T-cell (primary cell): ENCODE measurements around the gene ERGIC1. TPM values are rescaled to one million over a fixed set of nuclear protein-coding genes. Genes with fewer than 3 reads are reported as not detected.
A peak's percentile ranks its signal among the peaks of the same experiment; 100 is the strongest.
"Not testable (repeated sequence)": the region's sequence is repeated elsewhere in the genome, so short reads cannot be mapped to it uniquely, and the experiment has no call there.

Source experiments
- ATAC-seq, 4 experiments: fragments of 200-7000 bp in 3 of 4; fragments of 150-1000 bp in 1 of 4; cut with Tn5 transposase; replicated peaks in 1 of 4; 1 replicate in 3 of 4; 2 replicates in 1 of 4; pipeline ENCODE4 v1.10.0; 2021; ENCODE audit warnings: moderate library complexity in 3 of 4, mild to moderate bottlenecking in 2 of 4, moderate number of reproducible peaks in 1 of 4
- CTCF ChIA-PET, 2 donors: fragments of 300-600 bp; sonication (Branson Sonifier 250); formaldehyde crosslinking; loops; one replicate each; lab custom pipeline; 2022; ENCODE audit warnings: antibody characterized with exemption in 2 of 2; lab: Charles Lee
- POLR2A ChIA-PET, 2 donors: fragments of 300-600 bp; sonication (Branson Sonifier 250); formaldehyde crosslinking; loops; one replicate each; lab custom pipeline; 2022; ENCODE audit warnings: antibody characterized with exemption in 2 of 2; lab: Charles Lee
- DNase-seq, 35 experiments: peaks; one replicate each; pipeline versions ENCODE4 v3.0.0 to v3.0.0-alpha.2; 2013 to 2023
- H3K27ac ChIP-seq: one replicate; pipeline ENCODE4 v1.5.1; 2013; ENCODE audit warnings: low read length
- H3K27me3 ChIP-seq, 2 experiments: replicated peaks in 1 of 2; 1 replicate in 1 of 2; 2 replicates in 1 of 2; pipeline versions ENCODE4 v1.6.1 to v1.7.0; 2013; ENCODE audit warnings: low read length in 1 of 2, mixed read lengths in 1 of 2; ENCODE audit not compliant: control insufficient read depth in 2 of 2, insufficient read depth in 2 of 2; ENCODE audit errors: extremely low read depth in 1 of 2
- H3K36me3 ChIP-seq, 2 donors: 1 replicate in 1 of 2; 2 replicates in 1 of 2; pipeline versions ENCODE4 v1.6.1 to v1.7.0; 2013; ENCODE audit warnings: low read length in 1 of 2; ENCODE audit not compliant: control insufficient read depth in 2 of 2, insufficient read depth in 1 of 2; ENCODE audit errors: extremely low read depth in 1 of 2
- H3K4me1 ChIP-seq, 2 experiments: 1 replicate in 1 of 2; 2 replicates in 1 of 2; pipeline versions ENCODE4 v1.6.1 to v1.7.0; 2013; ENCODE audit warnings: low read length in 2 of 2, mixed read lengths in 1 of 2; ENCODE audit not compliant: insufficient read depth in 2 of 2, control insufficient read depth in 1 of 2; ENCODE audit errors: extremely low read depth in 1 of 2
- H3K4me3 ChIP-seq, 2 donors: 1 replicate in 1 of 2; 2 replicates in 1 of 2; pipeline versions ENCODE4 v1.5.1 to v1.7.0; 2013; ENCODE audit warnings: mild to moderate bottlenecking in 2 of 2, low read length in 1 of 2, moderate library complexity in 1 of 2; ENCODE audit not compliant: control insufficient read depth in 1 of 2; ENCODE audit errors: extremely low read depth in 1 of 2
- H3K9me3 ChIP-seq: 2 replicates; pipeline ENCODE4 v1.7.0; 2013
- H3K27ac Mint-ChIP-seq, 2 donors: one replicate each; pipeline ENCODE4 v1.8.0; 2020 to 2021; ENCODE audit warnings: mild to moderate bottlenecking in 2 of 2, mixed read lengths in 2 of 2
- H3K27me3 Mint-ChIP-seq, 2 donors: one replicate each; pipeline ENCODE4 v1.8.0; 2021 to 2022; ENCODE audit warnings: mixed read lengths in 2 of 2
- H3K36me3 Mint-ChIP-seq: one replicate; pipeline ENCODE4 v1.8.0; 2021; ENCODE audit warnings: mixed read lengths
- H3K4me1 Mint-ChIP-seq, 3 donors: one replicate each; pipeline ENCODE4 v1.8.0; 2020 to 2022; ENCODE audit warnings: mixed read lengths in 3 of 3, mild to moderate bottlenecking in 1 of 3
- H3K4me3 Mint-ChIP-seq, 3 donors: one replicate each; pipeline ENCODE4 v1.8.0; 2020 to 2022; ENCODE audit warnings: mild to moderate bottlenecking in 3 of 3, mixed read lengths in 3 of 3, moderate library complexity in 3 of 3
- H3K9me3 Mint-ChIP-seq, 3 donors: one replicate each; pipeline ENCODE4 v1.8.0; 2020 to 2022; ENCODE audit warnings: mixed read lengths in 3 of 3
- WGBS: methylation state at CpG from one replicate; pipeline ENCODE4 v1.1.5; 2013; ENCODE audit warnings: missing lambda C conversion rate; ENCODE audit not compliant: insufficient coverage; 5-methylcytosine and 5-hydroxymethylcytosine counted together
- total RNA-seq, 35 experiments: library from RNA in 6 of 35; stranded (reverse) in 6 of 35; fragments of 120-200 nt in 1 of 35; gene quantifications; one replicate each; pipeline versions ENCODE4 v1.2.1 to v1.2.4 and lab custom pipeline; 2013 to 2026

Gene ERGIC1
- 10 to 100 TPM; 45.5 to 67.7 (median 46.8) TPM for total RNA-seq
- 47.7 TPM for total RNA-seq (2013)
- 17.6 to 123 (median 71.3) reads per million in 29 experiments for total RNA-seq (lab: John Stamatoyannopoulos, UW)

- Mint-ChIP-seq H3K4me1 (peaks cover 39 to 47% (median 41%) of the 10 kb centered on the region in 3 donors), H3K27me3 (no peaks in the 10 kb centered on the region), H3K4me3 (peak within 1 kb of the TSS; percentile 81 to 85 (median 85)), H3K36me3 (no peaks in the 10 kb centered on the region), H3K9me3 (no peaks in the 10 kb centered on the region), H3K27ac (peak within 1 kb of the TSS; percentile 76 to 90)
- Histone ChIP-seq H3K27me3 (no peaks in the 10 kb centered on the region), H3K27ac (peak within 1 kb of the TSS; percentile 90), H3K36me3 (no peaks in the 10 kb centered on the region), H3K9me3 (no peaks in the 10 kb centered on the region), H3K4me1 (peaks cover 6 to 50% of the 10 kb centered on the region in 2 experiments), H3K4me3 (peak within 1 kb of the TSS; percentile 65 to 77)
- 3% methylated on average over 44 of the region's 53 CpGs for WGBS
- CTCF ChIA-PET: no interaction called here
- ATAC-seq (peak; percentile 83 to 88 (median 86)), DNase-seq (peak; percentile 22 to 77 (median 53))
- POLR2A ChIA-PET: interaction anchor here (0.5 to 1.0 kb wide), 6 partner anchors 51 to 1446 kb away, joined by 3 to 6 read pairs (median 4); partner anchors contain the start of genes DUSP1 (in 1 of the 2) and NPM1 (in 1 of the 2)
Observed at GRCh38 chr5:172833686-172834414, at the start of gene ERGIC1. Gene ERGIC1, plus strand, starts transcription at chr5:172834251. Its CDS starts 163 bp downstream, at chr5:172834414.

- Histone ChIP-seq H3K4me3 (no peak overlapping the region), H3K27ac (no peak overlapping the region), H3K4me1 (peaks cover 0 to 4% of the 10 kb centered on the region in 2 experiments), H3K27me3 (no peaks in the 10 kb centered on the region), H3K9me3 (no peaks in the 10 kb centered on the region), H3K36me3 (no peaks in the 10 kb centered on the region)
- ChIA-PET CTCF (no interaction called here), POLR2A (interaction anchor here in 1 of 2 donors (0.7 kb wide), 1 partner anchor 57 kb away, joined by 10 read pairs; no protein-coding TSS in a partner anchor)
- H3K9me3 Mint-ChIP-seq: no peaks in the 10 kb centered on the region
- DNase-seq: no peak
- 92% methylated on average over 2 of the region's 7 CpGs for WGBS
- no peaks in the 10 kb centered on the region for H3K4me1 Mint-ChIP-seq
- no peak for ATAC-seq
- H3K36me3 Mint-ChIP-seq: no peaks in the 10 kb centered on the region
- no peak overlapping the region for H3K4me3 Mint-ChIP-seq
- H3K27ac Mint-ChIP-seq: no peak overlapping the region
- H3K27me3 Mint-ChIP-seq: no peaks in the 10 kb centered on the region
Observed at GRCh38 chr5:172785429-172786088, 48.5 kb upstream of the ERGIC1 start.

- Histone ChIP-seq H3K36me3 (no peaks in the 10 kb centered on the region), H3K4me3 (no peak overlapping the region), H3K4me1 (peaks cover 0 to 4% of the 10 kb centered on the region in 2 experiments), H3K27me3 (no peaks in the 10 kb centered on the region), H3K9me3 (no peaks in the 10 kb centered on the region), H3K27ac (no peak overlapping the region)
- POLR2A ChIA-PET: interaction anchor here in 1 of 2 donors (0.8 kb wide), 1 partner anchor 9 kb away, joined by 3 read pairs; no protein-coding TSS in a partner anchor
- CTCF ChIA-PET: no interaction called here
- H3K36me3 Mint-ChIP-seq: no peaks in the 10 kb centered on the region
- no CpG with 5 or more reads among the region's 9 CpGs for WGBS
- DNase-seq (no peak), ATAC-seq (no peak)
- H3K4me3 Mint-ChIP-seq: no peak overlapping the region
- no peaks in the 10 kb centered on the region for H3K9me3 Mint-ChIP-seq
- no peaks in the 10 kb centered on the region for H3K4me1 Mint-ChIP-seq
- H3K27ac Mint-ChIP-seq: no peak overlapping the region
- H3K27me3 Mint-ChIP-seq: no peaks in the 10 kb centered on the region
Observed at GRCh38 chr5:172786736-172787462, 47.2 kb upstream of the ERGIC1 start.

- not testable (repeated sequence) for ATAC-seq, H3K27me3 Mint-ChIP-seq, H3K4me3 Mint-ChIP-seq, H3K27me3 ChIP-seq, H3K9me3 ChIP-seq, H3K36me3 Mint-ChIP-seq, H3K27ac ChIP-seq, H3K36me3 ChIP-seq, H3K4me1 ChIP-seq, H3K4me1 Mint-ChIP-seq, H3K9me3 Mint-ChIP-seq, H3K4me3 ChIP-seq, DNase-seq
- peak overlapping the region in 1 of 2 donors; percentile 25 for H3K27ac Mint-ChIP-seq
- POLR2A ChIA-PET: interaction anchor here in 1 of 2 donors (0.8 kb wide), 1 partner anchor 10 kb away, joined by 3 read pairs; no protein-coding TSS in a partner anchor
- CTCF ChIA-PET: interaction anchor here in 1 of 2 donors (0.6 kb wide), 1 partner anchor 17 kb away, joined by 7 read pairs; no protein-coding TSS in a partner anchor
- 83% methylated on average over 1 of the region's 3 CpGs for WGBS
Observed at GRCh38 chr5:172787538-172787937, 46.5 kb upstream of the ERGIC1 start.

- Mint-ChIP-seq H3K36me3 (no peaks in the 10 kb centered on the region), H3K9me3 (no peaks in the 10 kb centered on the region), H3K27me3 (no peaks in the 10 kb centered on the region), H3K4me1 (no peaks in the 10 kb centered on the region), H3K4me3 (no peak overlapping the region), H3K27ac (no peak overlapping the region)
- no peak overlapping the region for H3K27ac ChIP-seq
- DNase-seq (no peak), ATAC-seq (peak in 1 of 4 experiments; percentile 20)
- H3K4me3 ChIP-seq: no peak overlapping the region
- POLR2A ChIA-PET: interaction anchor here (0.6 kb wide), 2 partner anchors 8 to 37 kb away, joined by 3 to 4 read pairs; no protein-coding TSS in a partner anchor
- H3K9me3 ChIP-seq: no peaks in the 10 kb centered on the region
- no peaks in the 10 kb centered on the region for H3K36me3 ChIP-seq
- WGBS: 75% methylated on average over 7 of the region's 21 CpGs
- CTCF ChIA-PET: interaction anchor here in 1 of 2 donors (0.6 kb wide), 1 partner anchor 76 kb away, joined by 3 read pairs; no protein-coding TSS in a partner anchor
- peaks cover 0 to 4% of the 10 kb centered on the region in 2 experiments for H3K4me1 ChIP-seq
- no peaks in the 10 kb centered on the region for H3K27me3 ChIP-seq
Observed at GRCh38 chr5:172788771-172789686, 45.0 kb upstream of the ERGIC1 start.
